Activated T-cell treated with anti-CD3 and anti-CD28 coated beads, Interleukin-2, amount 50 U/mL, for 24 hours (primary cell): Measurements from ENCODE around the gene RELB.

Experiments
- DNase-seq: peaks from one replicate; pipeline ENCODE4 v3.0.0-alpha.2; 2020
- H3K27ac Mint-ChIP-seq: 2 replicates; pipeline ENCODE4 v1.8.0; 2020; ENCODE audit warnings: mild to moderate bottlenecking, mixed read lengths
- H3K27me3 Mint-ChIP-seq: 2 replicates; pipeline ENCODE4 v1.8.0; 2020; ENCODE audit warnings: mixed read lengths
- H3K36me3 Mint-ChIP-seq: 2 replicates; pipeline ENCODE4 v1.8.0; 2020; ENCODE audit warnings: low read depth, mixed read lengths
- H3K4me1 Mint-ChIP-seq: 2 replicates; pipeline ENCODE4 v1.8.0; 2020; ENCODE audit warnings: low read depth, mixed read lengths
- H3K4me3 Mint-ChIP-seq: 2 replicates; pipeline ENCODE4 v1.8.0; 2020; ENCODE audit warnings: mild to moderate bottlenecking, moderate library complexity, mixed read lengths
- H3K9me3 Mint-ChIP-seq: 2 replicates; pipeline ENCODE4 v1.8.0; 2020; ENCODE audit warnings: mixed read lengths

Gene RELB

GRCh38 chr19:45023048-45023447, 21.8 kb downstream of the RELB start:
- Mint-ChIP-seq H3K4me3 (no peak overlapping the region), H3K27ac (no peak overlapping the region), H3K36me3 (peaks cover 74% of the 10 kb centered on the region)

GRCh38 chr19:45025264-45025663, 24.0 kb downstream of the RELB start:
- no peak for DNase-seq
- H3K9me3 Mint-ChIP-seq: no peaks in the 10 kb centered on the region
- peaks cover 84% of the 10 kb centered on the region for H3K36me3 Mint-ChIP-seq
- no peak overlapping the region for H3K4me3 Mint-ChIP-seq
- no peaks in the 10 kb centered on the region for H3K27me3 Mint-ChIP-seq
- H3K4me1 Mint-ChIP-seq: no peaks in the 10 kb centered on the region
- H3K27ac Mint-ChIP-seq: no peak overlapping the region

More at GRCh38 chr19:45023048-45023447, 21.8 kb downstream of the RELB start:
- Mint-ChIP-seq H3K27me3 (no peaks in the 10 kb centered on the region), H3K9me3 (no peaks in the 10 kb centered on the region), H3K4me1 (peaks cover 1% of the 10 kb centered on the region)
- DNase-seq: no peak

- Mint-ChIP-seq H3K4me1 (no peaks in the 10 kb centered on the region), H3K27ac (no peak overlapping the region), H3K4me3 (no peak overlapping the region), H3K9me3 (no peaks in the 10 kb centered on the region), H3K36me3 (peaks cover 89% of the 10 kb centered on the region), H3K27me3 (no peaks in the 10 kb centered on the region)
- no peak for DNase-seq
Measured at GRCh38 chr19:45027371-45027770, 26.1 kb downstream of the RELB start.

GRCh38 chr19:45030825-45031224, 29.6 kb downstream of the RELB start:
- peaks cover 92% of the 10 kb centered on the region for H3K36me3 Mint-ChIP-seq

GRCh38 chr19:45032421-45032820, 31.2 kb downstream of the RELB start:
- Mint-ChIP-seq H3K9me3 (no peaks in the 10 kb centered on the region), H3K4me1 (no peaks in the 10 kb centered on the region), H3K27ac (no peak overlapping the region), H3K4me3 (no peak overlapping the region), H3K27me3 (no peaks in the 10 kb centered on the region), H3K36me3 (peaks cover 91% of the 10 kb centered on the region)
- DNase-seq: no peak

More at GRCh38 chr19:45030825-45031224, 29.6 kb downstream of the RELB start:
- H3K4me3 Mint-ChIP-seq: no peak overlapping the region
- no peaks in the 10 kb centered on the region for H3K4me1 Mint-ChIP-seq
- H3K27ac Mint-ChIP-seq: no peak overlapping the region
- H3K9me3 Mint-ChIP-seq: no peaks in the 10 kb centered on the region
- H3K27me3 Mint-ChIP-seq: no peaks in the 10 kb centered on the region
- DNase-seq: no peak

GRCh38 chr19:45035755-45036154, 34.5 kb downstream of the RELB start:
- Mint-ChIP-seq H3K4me3 (no peak overlapping the region), H3K27ac (no peak overlapping the region), H3K36me3 (peaks cover 84% of the 10 kb centered on the region), H3K4me1 (peaks cover 21% of the 10 kb centered on the region), H3K27me3 (no peaks in the 10 kb centered on the region), H3K9me3 (no peaks in the 10 kb centered on the region)
- DNase-seq: no peak

GRCh38 chr19:45037393-45038169, 36.3 kb downstream of the RELB start:
- H3K27ac Mint-ChIP-seq: peak overlapping the region; percentile 63
- DNase-seq: no peak
- no peaks in the 10 kb centered on the region for H3K27me3 Mint-ChIP-seq
- H3K36me3 Mint-ChIP-seq: peaks cover 84% of the 10 kb centered on the region
- peaks cover 33% of the 10 kb centered on the region for H3K4me1 Mint-ChIP-seq
- H3K9me3 Mint-ChIP-seq: no peaks in the 10 kb centered on the region
- peak overlapping the region; percentile 18 for H3K4me3 Mint-ChIP-seq

- peak within 1 kb of the TSS; percentile 99 for H3K27ac Mint-ChIP-seq
- peaks cover 33% of the 10 kb centered on the region for H3K4me1 Mint-ChIP-seq
- no peaks in the 10 kb centered on the region for H3K9me3 Mint-ChIP-seq
- peaks cover 87% of the 10 kb centered on the region for H3K36me3 Mint-ChIP-seq
- DNase-seq: peak; percentile 92
- H3K27me3 Mint-ChIP-seq: no peaks in the 10 kb centered on the region
- H3K4me3 Mint-ChIP-seq: peak within 1 kb of the TSS; percentile 98
Measured at GRCh38 chr19:45038931-45039893, 37.9 kb downstream of the RELB start, which contains the start of gene CLASRP. Gene CLASRP, plus strand, starts transcription at chr19:45039045. Its CDS starts 1,168 bp downstream, at chr19:45040213.

- peak overlapping the region; percentile 99 for H3K27ac Mint-ChIP-seq
- no peaks in the 10 kb centered on the region for H3K9me3 Mint-ChIP-seq
- H3K36me3 Mint-ChIP-seq: peaks cover 87% of the 10 kb centered on the region
- DNase-seq: no peak
- peaks cover 39% of the 10 kb centered on the region for H3K4me1 Mint-ChIP-seq
- H3K4me3 Mint-ChIP-seq: peak overlapping the region; percentile 98
- no peaks in the 10 kb centered on the region for H3K27me3 Mint-ChIP-seq
Measured at GRCh38 chr19:45040059-45040771, 39.0 kb downstream of the RELB start.

GRCh38 chr19:45041125-45041524, 39.9 kb downstream of the RELB start:
- no peaks in the 10 kb centered on the region for H3K27me3 Mint-ChIP-seq
- peak overlapping the region; percentile 98 for H3K4me3 Mint-ChIP-seq
- DNase-seq: no peak
- H3K4me1 Mint-ChIP-seq: peaks cover 47% of the 10 kb centered on the region
- peak overlapping the region; percentile 86 for H3K27ac Mint-ChIP-seq
- H3K36me3 Mint-ChIP-seq: peaks cover 87% of the 10 kb centered on the region
- H3K9me3 Mint-ChIP-seq: no peaks in the 10 kb centered on the region

- Mint-ChIP-seq H3K36me3 (peaks cover 76% of the 10 kb centered on the region), H3K4me1 (peaks cover 52% of the 10 kb centered on the region), H3K4me3 (no peak overlapping the region), H3K27me3 (no peaks in the 10 kb centered on the region), H3K27ac (peak overlapping the region; percentile 48), H3K9me3 (no peaks in the 10 kb centered on the region)
- no peak for DNase-seq
Measured at GRCh38 chr19:45045671-45046353, 44.5 kb downstream of the RELB start.

GRCh38 chr19:45046355-45046754, 45.1 kb downstream of the RELB start:
- no peak for DNase-seq
- H3K9me3 Mint-ChIP-seq: no peaks in the 10 kb centered on the region
- H3K4me1 Mint-ChIP-seq: peaks cover 50% of the 10 kb centered on the region
- H3K36me3 Mint-ChIP-seq: peaks cover 74% of the 10 kb centered on the region
- no peak overlapping the region for H3K4me3 Mint-ChIP-seq
- peak overlapping the region; percentile 48 for H3K27ac Mint-ChIP-seq
- no peaks in the 10 kb centered on the region for H3K27me3 Mint-ChIP-seq

- Mint-ChIP-seq H3K9me3 (no peaks in the 10 kb centered on the region), H3K27me3 (no peaks in the 10 kb centered on the region), H3K27ac (peak overlapping the region; percentile 67), H3K4me3 (no peak overlapping the region), H3K4me1 (peaks cover 41% of the 10 kb centered on the region), H3K36me3 (peaks cover 74% of the 10 kb centered on the region)
- DNase-seq: no peak
Measured at GRCh38 chr19:45047188-45047797, 46.0 kb downstream of the RELB start.
